ENCODE data around the gene PDE3B. TPM values are rescaled to one million over a fixed set of nuclear protein-coding genes. Genes with fewer than 3 reads are reported as not detected.
A peak's percentile ranks its signal among the peaks of the same experiment; 100 is the strongest.

PDE3B gene
- total RNA-seq, 1 experiment from 2014 or later, result 0.23 TPM

GRCh38 chr11:14611939-14612338 lies 31.7 kb upstream of the PDE3B start:
- H3K27ac Mint-ChIP-seq (ENCODE audit: low read depth, unreplicated experiment), result no peak overlapping the region
- ChIA-PET POLR2A (interaction anchor here (0.7 kb wide), 1 partner anchor 10 kb away, joined by 3 read pairs; no protein-coding TSS in a partner anchor), CTCF (interaction anchor here (0.6 kb wide), 1 partner anchor 74 kb away, joined by 4 read pairs; no protein-coding TSS in a partner anchor)
- no TSS peak for BruUV-seq (replicated peaks)
- H3K9me3 Mint-ChIP-seq (ENCODE audit: unreplicated experiment), result no peaks in the 10 kb centered on the region
- no peak for TF ChIP-seq CTCF (IDR thresholded peaks at IDR 0.05; ENCODE audit: unreplicated experiment)
- peaks cover 46% of the 10 kb centered on the region for H3K27me3 Mint-ChIP-seq (ENCODE audit: insufficient read depth, unreplicated experiment)
- no peaks in the 10 kb centered on the region for H3K4me1 Mint-ChIP-seq (ENCODE audit: insufficient read depth, unreplicated experiment)
- intact Hi-C loops (cut with micrococcal nuclease), result no loop called here
- no peak for DNase-seq (ENCODE audit: unreplicated experiment)
- H3K36me3 Mint-ChIP-seq (ENCODE audit: insufficient read depth, unreplicated experiment), result no peaks in the 10 kb centered on the region
- H3K4me3 Mint-ChIP-seq (ENCODE audit: unreplicated experiment), result no peak overlapping the region

GRCh38 chr11:14612694-14613093 lies 30.9 kb upstream of the PDE3B start:
- H3K36me3 Mint-ChIP-seq (ENCODE audit: insufficient read depth, unreplicated experiment), result no peaks in the 10 kb centered on the region
- no peaks in the 10 kb centered on the region for H3K4me1 Mint-ChIP-seq (ENCODE audit: insufficient read depth, unreplicated experiment)
- intact Hi-C loops (cut with micrococcal nuclease), result no loop called here
- H3K9me3 Mint-ChIP-seq (ENCODE audit: unreplicated experiment), result no peaks in the 10 kb centered on the region
- peaks cover 38% of the 10 kb centered on the region for H3K27me3 Mint-ChIP-seq (ENCODE audit: insufficient read depth, unreplicated experiment)
- no TSS peak for BruUV-seq (replicated peaks)
- no peak overlapping the region for H3K27ac Mint-ChIP-seq (ENCODE audit: low read depth, unreplicated experiment)
- ChIA-PET POLR2A (no interaction called here), CTCF (no interaction called here)
- no peak for DNase-seq (ENCODE audit: unreplicated experiment)
- H3K4me3 Mint-ChIP-seq (ENCODE audit: unreplicated experiment), result no peak overlapping the region
- no peak for TF ChIP-seq CTCF (IDR thresholded peaks at IDR 0.05; ENCODE audit: unreplicated experiment)

GRCh38 chr11:14614091-14614622 lies 29.4 kb upstream of the PDE3B start:
- Mint-ChIP-seq H3K9me3 (ENCODE audit: unreplicated experiment) (no peaks in the 10 kb centered on the region), H3K36me3 (ENCODE audit: insufficient read depth, unreplicated experiment) (no peaks in the 10 kb centered on the region), H3K27me3 (ENCODE audit: insufficient read depth, unreplicated experiment) (peaks cover 31% of the 10 kb centered on the region), H3K4me3 (ENCODE audit: unreplicated experiment) (no peak overlapping the region), H3K27ac (ENCODE audit: low read depth, unreplicated experiment) (no peak overlapping the region), H3K4me1 (ENCODE audit: insufficient read depth, unreplicated experiment) (no peaks in the 10 kb centered on the region)
- intact Hi-C loops (cut with micrococcal nuclease), result no loop called here
- TF ChIP-seq CTCF (IDR thresholded peaks at IDR 0.05; ENCODE audit: unreplicated experiment), result no peak
- POLR2A ChIA-PET, result interaction anchor here (0.6 kb wide), 1 partner anchor 11 kb away, joined by 3 read pairs; no protein-coding TSS in a partner anchor
- BruUV-seq (replicated peaks), result no TSS peak
- no peak for DNase-seq (ENCODE audit: unreplicated experiment)
- CTCF ChIA-PET, result no interaction called here

GRCh38 chr11:14617241-14618027 lies 26.2 kb upstream of the PDE3B start:
- no TSS peak for BruUV-seq (replicated peaks)
- H3K27me3 Mint-ChIP-seq (ENCODE audit: insufficient read depth, unreplicated experiment), result peaks cover 9% of the 10 kb centered on the region
- no peak overlapping the region for H3K4me3 Mint-ChIP-seq (ENCODE audit: unreplicated experiment)
- no peaks in the 10 kb centered on the region for H3K9me3 Mint-ChIP-seq (ENCODE audit: unreplicated experiment)
- no peak overlapping the region for H3K27ac Mint-ChIP-seq (ENCODE audit: low read depth, unreplicated experiment)
- H3K4me1 Mint-ChIP-seq (ENCODE audit: insufficient read depth, unreplicated experiment), result no peaks in the 10 kb centered on the region
- ChIA-PET POLR2A (interaction anchor here (0.6 to 0.8 kb wide), 2 partner anchors 8 to 9 kb away, joined by 3 to 4 read pairs; no protein-coding TSS in a partner anchor), CTCF (interaction anchor here (0.6 kb wide), 1 partner anchor 396 kb away, joined by 3 read pairs; no protein-coding TSS in a partner anchor)
- no peak for TF ChIP-seq CTCF (IDR thresholded peaks at IDR 0.05; ENCODE audit: unreplicated experiment)
- peak; percentile 53 for DNase-seq (ENCODE audit: unreplicated experiment)
- no peaks in the 10 kb centered on the region for H3K36me3 Mint-ChIP-seq (ENCODE audit: insufficient read depth, unreplicated experiment)
- intact Hi-C loops (cut with micrococcal nuclease), result no loop called here
